Measurements from ENCODE around the gene CREB5.

CREB5 gene

DNA sequence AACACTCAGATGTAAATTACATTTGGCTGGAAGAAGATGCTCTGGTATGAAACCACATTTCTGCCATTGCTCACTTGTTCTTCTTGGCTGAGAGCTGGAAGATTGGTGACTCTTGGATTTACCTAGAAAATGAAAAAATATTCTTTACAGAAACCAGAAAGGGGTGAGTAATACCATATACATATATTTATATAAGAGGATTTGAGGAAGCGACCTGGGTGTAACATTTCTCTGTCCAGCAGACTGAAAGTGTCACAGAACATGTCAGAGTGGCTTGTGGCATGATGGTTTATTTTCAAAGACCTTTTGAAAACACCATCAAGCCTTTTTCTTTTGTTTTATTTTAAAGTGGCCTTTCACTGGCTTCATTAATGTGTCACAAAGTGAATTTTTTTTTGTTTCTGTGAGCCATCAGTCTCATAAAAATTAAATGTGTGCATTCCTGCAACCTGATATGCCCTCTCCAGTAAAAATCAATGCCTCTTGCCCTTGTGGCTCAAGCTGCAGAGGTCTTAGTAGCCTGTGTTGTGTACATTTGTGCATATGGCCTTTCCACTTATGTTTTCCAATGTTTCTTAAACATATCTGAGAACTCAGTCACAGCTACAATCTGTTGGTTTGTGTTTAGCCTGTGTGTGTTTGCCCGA lies 23.5 kb downstream of the CREB5 start:
- DNase-seq = no peak

DNA sequence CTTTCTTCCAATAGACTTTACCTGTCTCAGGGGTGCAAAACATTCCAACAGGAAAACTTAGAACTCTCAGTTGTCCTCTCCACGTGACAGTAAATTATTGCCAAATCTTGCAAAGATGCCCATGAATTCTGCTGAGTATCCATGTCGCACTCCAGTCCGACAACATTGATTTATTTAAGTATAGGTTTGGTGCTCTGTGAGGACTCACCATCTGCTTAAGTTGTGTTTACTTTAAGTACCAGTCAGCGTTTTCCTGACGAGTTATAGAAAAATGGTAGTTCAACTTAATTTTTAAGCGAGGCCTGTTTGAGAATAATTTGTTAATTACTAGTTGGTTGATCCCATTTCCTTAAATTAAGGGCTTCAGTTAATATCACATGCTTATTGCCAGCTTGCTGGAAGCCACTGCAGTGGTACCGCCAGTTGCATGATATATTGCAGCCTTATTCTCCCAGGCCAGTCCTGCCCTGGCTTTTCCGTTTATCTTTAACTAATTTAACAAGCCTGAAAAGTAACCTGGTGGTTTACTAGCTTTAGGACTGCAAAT lies 27.8 kb downstream of the CREB5 start:
- DNase-seq = no peak

DNA sequence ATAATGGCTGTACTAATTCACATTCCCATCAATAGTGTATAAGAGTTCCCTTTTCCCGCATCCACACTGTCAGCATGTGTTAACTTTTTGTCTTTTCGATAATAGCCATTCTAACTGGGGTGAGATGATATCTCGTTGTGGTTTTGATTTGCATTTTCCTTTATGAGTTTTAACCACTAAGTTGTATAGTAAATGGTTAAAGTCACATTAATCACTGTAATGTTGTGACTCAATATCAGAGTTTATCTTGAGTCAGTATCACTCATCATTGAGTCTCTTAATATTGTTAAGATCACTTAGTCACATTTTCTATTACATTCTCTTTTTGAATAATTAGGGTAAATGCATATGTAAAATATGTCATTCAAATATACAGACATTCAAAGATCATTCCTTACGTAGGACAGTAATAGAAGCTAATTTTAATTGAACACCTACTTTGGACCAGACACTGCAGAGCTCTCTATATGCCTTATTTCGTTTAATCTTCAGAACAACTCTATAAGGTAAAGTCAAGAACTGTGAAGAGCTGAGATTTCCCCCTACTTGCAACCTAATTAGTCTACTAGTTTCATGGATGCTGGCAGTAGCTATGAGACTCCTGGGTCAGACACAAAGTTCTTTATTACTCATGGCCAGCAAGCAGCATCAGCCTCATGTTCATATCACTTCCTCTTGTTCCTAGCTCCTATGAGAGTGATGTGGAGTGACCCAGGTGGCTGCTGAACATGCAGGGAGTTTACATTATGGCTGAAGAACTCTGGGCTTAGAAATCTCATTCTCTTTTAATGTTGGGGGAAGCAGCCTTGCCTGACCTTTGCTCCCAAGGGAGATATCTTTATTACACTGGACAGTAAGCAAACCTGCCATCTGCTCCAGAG lies 30.5 kb downstream of the CREB5 start:
- DNase-seq = no peak

DNA sequence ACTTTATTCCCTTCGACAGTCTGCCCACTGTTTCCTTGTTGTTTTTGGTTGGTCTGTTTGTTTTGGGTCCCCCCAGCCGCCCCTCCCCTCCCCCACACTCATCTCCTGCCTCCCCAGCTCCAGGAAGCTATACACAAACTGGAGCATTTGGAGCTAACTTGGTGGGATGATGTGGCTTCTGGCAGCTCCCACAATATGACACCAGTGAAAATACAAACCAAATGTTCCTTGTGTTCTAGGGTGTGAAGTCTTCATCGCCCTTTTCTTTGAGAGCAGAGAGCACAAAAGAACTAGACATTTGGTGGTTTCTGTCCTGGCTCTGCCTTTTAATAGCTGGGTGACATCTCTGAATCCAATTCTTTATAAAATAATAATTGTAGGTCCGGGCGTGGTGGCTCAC lies 33.8 kb downstream of the CREB5 start:
- DNase-seq = no peak

DNA sequence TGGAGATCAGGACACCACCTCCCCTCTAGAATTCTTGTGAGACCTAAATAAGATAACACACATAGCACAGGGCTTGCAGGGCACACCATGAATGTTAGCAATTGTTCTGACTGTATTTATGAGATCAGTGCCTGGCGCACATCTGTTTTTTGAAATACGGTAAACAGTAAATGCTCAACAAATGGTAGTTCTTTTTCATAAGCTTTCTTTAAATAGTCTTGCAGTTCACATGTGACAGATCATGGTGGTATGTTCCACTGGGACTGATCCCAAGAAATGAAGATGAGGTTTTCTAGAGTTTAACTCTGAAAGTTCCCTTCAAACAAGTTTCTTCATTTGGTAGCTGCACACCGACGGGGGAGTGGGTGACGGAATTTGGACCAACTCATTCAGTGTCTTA lies 34.8 kb downstream of the CREB5 start:
- no peak for DNase-seq

DNA sequence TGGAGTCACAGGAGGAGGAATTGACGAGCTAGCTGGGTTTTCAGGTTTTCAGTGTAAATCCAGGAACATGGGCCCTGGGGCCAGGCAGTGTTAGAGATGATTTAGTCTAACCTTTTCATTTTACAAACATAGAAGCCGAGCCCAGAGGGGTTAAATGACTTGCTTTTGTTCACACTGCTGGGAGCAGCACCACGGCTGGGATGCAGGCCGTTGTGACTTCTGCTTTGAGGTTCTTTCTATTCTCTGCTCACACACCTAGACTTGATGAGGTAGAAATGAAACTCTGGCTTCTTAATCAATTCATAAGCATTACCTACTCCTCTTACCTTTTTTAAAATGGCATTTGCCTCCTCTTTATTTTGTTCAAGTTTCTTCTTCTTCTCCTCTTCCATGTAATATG lies 36.4 kb downstream of the CREB5 start:
- no peak for DNase-seq

DNA sequence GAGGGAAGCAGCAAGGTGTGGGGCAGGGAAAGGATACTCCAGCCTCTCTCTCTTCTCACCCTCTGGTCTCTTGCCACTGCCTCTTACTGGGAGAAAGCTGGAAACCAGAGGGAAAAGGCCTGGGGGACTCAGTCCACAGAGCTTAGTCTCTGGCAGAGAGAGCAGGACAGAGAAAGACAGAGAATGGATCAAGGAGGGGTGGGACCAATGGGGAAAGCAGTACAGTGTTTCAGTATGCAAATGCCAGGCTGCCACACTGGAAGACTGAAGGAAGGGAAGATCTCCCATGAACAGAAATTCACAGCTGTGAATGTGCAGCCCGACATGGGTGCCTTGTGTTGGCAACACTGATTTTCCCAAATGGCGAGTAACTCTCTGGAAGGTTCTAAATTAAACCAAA lies 40.4 kb downstream of the CREB5 start:
- no peak for DNase-seq

DNA sequence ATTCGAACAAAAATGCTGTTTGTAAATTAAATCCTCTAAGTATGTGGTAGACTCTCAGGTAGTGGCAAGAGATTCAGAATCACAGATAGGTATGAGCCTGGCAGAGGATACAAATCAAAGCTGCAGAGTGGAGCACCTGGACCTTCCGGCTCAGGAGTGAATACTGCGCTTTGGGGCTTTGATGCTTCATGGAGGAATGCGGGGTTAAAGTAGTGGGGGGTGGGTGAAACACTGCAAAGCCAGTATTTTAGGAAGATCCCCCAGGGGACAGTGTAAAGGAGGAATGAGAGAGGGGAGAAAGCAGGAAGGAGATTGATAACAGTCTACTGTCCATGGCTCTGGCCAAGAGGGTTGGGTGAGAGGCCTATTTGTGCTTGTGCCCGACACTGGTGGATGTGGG lies 43.2 kb downstream of the CREB5 start:
- no peak for DNase-seq

DNA sequence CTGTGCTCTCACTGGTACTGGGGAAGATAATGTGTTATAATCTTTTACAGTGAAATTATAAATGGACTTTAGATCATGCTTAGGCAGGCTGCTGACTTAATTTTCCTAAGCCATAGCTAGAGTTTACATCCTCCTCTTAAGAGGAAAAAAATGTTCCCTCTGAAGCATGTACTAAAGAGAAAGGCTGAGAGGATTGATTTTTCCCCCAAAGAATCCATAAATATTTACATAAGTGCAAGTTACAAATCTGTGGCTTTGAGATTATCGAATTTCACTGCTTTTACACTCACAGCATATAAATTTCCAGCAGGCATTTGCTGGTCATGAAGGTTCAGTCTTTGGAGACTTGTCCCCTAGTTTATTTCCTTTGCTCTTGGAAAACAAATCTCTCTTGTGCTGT lies 43.7 kb downstream of the CREB5 start:
- no peak for DNase-seq

DNA sequence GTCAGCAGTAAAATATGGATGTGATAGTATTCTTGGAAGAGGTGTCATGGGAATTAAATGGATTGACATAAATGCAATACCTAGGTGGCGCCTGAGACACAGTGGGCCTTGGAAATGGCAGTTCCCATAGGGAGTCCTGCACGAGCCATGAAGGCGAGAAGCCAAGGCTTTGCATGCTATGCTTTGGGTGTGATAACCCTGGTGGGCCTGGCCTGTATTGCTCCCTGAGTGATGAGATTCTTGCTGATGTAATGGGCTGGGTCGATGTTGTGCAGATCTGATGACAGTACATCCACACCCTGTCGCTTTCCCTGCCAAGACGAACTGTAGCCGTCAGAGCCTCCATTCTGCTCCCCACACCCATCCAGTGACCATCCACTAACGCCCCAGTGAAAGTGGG lies 46.4 kb downstream of the CREB5 start:
- DNase-seq = no peak

DNA sequence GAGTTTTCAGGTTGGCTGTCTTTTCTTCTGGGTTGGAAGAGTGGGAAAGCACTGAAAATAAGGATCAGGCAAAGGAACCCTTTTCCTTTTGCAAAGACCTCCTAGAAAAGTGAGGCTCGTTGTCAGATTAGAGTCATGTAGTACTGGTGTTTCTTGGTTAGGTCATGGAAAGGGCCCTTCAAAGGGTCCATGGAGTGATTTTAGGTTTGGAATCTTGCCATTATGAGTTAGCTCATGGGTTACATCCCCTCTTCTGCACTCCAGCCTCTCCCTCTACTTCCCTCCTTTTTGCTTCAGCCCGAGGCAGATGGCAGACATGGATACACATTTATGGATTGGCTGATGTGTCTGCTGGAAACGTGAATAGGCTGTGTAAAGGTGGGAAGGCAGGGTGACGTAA lies 47.0 kb downstream of the CREB5 start:
- no peak for DNase-seq

DNA sequence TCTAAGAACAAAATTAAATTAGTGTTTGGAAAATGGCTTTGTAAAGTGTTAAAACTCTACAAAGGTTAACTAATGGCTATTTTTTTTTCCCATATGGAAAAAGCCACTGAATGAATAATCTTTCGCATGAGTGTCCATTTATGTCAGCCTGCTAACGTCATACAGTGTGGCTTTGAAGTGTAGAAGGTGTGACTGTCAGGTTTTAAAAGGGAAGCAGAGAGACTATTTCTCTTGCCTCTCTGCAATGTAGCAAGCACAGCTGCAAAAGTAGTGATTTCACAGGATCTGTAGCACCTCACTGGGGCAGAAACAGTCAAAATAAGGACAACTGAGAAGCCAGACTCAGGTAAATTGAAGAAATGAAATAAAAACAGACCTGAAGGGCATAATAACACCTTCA lies 53.4 kb downstream of the CREB5 start:
- DNase-seq = no peak

DNA sequence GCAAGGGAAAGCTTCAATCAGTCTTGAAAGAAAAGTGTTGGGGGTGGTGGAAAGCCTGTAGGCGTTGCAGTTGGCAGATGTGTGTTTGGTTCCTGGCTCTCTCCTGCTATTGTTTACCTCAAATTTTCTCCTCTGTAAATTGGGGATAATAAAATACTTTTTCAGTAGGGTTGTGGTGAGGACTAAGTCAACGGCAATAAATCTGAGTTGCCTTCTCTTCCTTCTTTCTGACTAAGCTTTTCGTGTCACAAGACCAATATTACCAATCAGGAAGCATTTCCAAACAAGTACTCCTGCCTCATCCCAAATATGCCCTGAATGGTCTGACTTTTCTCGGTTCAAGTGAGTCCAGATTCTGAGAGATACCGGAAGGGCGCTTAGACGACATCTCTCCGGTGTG lies 54.0 kb downstream of the CREB5 start:
- no peak for DNase-seq

DNA sequence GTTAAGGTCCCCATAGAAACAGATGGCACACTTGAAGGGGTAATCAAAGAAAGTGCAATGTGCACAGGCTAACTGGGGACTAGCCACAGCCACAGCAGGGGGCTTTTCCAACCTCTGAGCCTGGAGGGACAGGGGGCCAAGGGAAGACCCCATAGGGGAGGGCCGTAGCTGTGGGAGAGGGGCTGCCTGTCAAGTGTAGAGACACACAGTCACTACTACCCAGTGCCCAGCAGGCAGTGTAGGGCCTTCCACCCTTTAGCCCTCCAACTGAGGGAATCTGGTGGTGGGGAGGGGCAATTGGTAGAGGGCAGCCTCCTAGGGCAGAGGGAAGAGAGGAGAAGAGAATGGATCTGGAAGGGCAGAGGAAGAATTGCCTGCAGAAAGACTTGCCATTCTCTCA lies 54.6 kb downstream of the CREB5 start:
- DNase-seq = no peak

DNA sequence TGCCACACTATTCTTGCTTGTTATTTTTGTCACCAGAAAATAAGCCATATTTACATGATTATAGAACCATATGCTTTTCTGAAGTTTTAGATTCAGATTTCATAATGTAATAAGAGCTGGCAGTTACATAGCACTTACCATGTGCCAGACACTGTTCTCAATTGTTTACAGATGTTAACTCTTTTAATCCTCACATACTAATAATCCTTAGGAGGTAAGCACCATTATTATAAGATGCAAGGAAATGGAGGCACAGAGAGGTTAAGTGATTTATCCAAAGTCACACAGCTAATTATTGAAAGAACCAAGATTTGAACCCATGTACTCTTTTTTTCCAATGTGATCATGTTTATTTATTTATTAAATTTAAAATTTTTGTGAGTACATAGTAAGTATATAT lies 57.2 kb downstream of the CREB5 start:
- DNase-seq = no peak

DNA sequence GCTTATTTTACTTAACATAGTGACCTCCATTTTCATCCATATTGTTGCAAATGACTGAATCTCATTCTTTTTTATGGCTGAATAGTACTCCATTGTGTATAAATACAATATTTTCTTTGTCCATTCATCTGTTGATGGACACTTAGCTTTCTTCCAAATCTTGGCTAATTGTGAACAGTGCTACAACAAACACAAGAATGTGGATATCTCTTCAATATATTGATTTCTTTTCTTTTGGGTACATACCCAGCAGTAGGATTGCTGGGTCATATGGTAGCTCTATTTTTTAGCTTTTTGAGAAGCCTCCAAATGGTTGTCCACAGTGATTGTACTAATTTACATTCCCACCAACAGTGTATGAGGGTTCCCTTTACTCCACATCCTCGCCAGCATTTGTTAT lies 58.0 kb downstream of the CREB5 start:
- no peak for DNase-seq

DNA sequence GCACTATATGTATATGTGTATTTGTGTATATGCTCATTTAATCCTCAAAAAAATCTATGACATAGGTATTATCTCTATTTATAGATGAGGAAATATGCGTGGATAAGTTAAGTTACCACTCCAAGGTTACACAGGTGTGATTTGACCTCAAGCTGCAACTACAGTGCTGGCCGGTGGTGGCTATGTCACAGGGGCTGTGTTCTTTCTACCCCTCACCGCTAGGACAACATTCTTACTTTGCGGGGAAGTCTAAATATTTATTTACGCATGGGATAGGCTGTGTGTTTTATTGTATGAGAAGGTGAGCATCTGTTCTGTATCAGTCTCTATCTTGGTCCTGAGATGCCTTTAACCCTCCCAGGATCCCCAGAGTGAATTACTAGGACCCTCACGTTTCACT lies 60.0 kb downstream of the CREB5 start:
- no peak for DNase-seq

DNA sequence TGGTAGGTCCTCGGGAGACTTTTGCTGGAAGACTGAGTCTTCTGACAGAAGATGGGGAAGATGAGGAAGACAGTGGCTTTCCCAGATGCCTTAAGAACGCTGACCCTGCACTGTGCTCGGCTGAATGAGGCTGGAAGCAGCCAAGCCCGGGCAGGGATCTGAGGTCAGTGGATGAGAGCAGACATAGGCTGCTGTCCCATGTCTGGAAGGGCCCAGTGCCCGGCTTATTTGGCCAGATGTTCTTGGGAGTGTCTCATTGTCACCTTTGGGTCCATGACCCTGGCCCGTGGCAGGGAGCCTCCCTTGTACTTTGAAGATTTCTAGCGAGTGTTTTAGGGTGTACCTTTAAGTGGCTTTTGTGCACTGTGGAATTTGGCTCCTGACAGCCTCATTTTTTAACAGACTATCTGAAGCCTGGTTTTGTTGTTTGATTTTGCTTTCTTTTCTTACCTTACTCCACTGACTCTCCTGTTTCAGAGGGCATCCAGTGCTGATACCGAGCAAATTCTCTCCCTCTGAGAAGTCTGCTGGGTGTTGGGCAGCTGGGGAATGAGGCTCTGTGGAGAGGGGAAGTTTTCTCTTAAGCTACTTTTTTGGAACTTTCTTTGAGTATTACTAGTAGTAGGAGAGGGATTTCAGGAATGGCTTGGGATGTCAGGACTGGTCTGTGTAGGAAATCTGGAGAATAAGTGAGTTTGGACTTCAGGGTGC lies 61.4 kb downstream of the CREB5 start:
- DNase-seq = no peak

DNA sequence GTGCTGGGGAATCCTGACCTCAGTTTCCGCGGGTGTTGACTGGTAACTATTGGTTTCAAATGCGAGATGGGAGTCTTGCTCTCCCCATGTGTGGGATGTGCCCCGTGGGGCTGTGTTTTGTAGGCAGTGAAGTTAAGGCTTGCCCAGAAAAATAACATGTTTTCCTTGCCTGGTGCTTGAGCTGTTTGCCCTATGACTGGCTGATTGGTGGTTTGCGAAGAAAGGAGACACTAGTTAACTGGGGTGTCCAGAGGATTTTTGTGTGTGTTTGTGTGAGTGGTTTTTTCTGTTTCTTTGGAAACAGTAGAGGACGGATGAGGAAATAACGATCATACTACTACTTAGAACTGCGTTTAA lies 61.9 kb downstream of the CREB5 start:
- no peak for DNase-seq

DNA sequence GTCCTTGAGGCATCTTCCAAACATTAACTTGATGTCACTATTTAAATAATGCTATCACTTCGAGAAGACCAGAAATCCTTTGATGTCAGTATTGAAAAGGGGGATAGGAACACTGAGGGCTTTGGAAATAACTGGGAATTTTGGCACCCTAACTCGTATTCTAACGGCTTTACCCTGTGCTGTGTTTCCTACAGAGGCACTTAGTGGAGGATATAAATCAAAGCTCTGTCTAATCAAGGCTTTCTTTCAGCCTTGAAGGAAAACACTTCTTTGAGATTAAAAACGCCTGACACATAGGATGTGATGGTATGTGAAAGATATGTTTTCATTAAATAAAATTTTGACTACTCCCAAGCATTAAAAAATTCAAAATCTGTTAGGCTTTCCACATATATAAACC lies 62.3 kb downstream of the CREB5 start:
- no peak for DNase-seq

DNA sequence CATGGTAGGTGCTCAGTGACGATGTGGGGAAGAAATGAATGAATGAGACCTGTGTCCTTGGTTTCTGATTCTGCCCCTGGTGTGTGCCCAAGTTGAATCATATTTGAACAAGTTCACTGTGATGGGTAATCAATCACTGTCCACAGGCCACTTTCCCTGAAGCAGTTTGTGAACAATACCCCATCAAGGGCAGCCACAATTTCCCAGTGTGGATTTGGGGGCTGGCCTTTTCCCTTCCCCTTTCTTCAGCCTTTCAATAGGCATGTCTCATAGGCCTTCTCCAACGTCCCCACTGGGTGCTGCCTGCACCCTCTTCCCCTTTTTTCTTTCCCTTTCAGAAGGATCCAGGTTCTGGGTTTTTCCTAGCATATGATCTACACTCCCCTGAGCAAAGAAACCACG lies 64.7 kb downstream of the CREB5 start:
- DNase-seq = no peak

DNA sequence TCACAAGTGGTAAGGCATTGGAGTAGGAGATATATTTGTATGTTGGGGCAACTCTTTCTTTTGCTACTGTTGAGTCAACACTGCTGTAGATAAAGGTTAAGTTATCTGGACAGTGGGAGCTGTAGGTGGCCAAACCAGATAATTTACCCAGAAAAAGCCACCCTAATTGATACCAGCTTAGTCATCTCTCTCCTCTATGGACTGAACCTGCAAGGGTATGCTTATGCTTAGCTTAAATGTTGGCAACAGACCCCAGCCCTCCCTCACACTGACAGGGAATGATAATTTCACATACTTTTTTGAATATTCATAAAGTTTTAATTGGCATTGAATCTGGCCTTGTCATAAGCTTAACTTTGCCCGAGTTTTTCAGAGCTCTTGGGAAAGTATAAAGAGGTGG lies 66.3 kb downstream of the CREB5 start:
- DNase-seq = no peak

DNA sequence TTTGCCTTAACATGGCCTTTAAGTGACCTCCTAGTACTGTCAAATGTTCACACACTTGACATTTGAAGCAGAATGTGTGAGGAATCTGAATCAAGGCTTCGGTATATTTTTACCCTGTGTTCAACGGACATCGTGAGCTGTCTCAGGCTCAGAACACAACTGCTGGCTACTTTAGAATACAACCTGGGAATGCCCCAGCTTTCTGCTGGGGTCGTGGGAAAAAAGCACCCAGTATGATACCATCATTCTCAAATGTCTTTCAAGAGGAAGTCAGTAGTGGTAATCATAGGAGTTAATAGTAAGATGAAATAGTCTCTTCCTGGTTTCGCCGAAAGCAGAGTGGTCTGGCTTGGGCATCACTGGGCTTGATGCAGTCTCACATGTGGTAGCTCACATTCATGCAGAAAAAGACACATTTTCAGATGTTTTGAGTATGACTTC lies 67.2 kb downstream of the CREB5 start:
- no peak for DNase-seq

DNA sequence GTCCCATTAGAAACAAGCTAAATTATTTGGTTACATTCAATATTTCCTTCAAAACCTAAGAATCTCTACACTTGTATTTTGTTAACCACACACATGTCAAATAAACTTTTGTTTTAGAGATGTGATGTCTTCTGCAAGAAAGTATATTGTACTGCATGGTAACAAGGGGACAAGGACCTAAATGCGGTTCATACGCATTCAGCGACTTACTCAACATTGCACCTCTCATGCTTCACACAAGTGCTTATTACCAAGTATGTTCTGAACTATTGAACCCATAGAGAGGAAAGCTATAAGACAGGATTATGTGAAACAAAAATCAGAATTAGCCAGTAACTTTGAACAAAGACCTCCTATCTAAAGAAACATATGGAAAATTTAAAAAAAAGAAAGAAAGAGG lies 68.3 kb downstream of the CREB5 start:
- DNase-seq = no peak

All from GF-D8 (cell line).